ENCODE results near the gene DDIT3.

The DDIT3 gene

DNA sequence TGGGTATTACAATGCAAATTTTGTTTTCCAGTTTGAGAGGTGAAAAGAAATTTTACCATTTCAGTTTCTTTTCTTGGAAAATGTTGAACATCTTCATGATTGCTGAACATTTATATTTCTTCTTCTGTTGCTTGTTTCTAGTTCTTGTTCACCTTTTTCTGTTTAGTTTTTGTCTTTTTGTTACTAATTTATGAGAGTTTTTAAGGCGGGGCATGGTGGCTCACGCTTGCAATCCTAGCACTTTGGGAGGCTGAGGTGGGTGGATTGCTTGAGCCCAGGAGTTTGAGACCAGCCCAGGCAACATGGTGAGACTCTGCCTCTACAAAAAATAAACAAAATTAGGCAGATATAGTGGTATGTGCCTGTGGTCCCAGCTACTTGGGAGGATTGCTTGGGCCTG lies 40.2 kb upstream of the DDIT3 start:
- Histone ChIP-seq H3K4me1 (no peaks in the 10 kb centered on the region), H3K27ac (no peak overlapping the region), H3K27me3 (peaks cover 0 to 4% of the 10 kb centered on the region in 2 donors), H3K9me3 (no peaks in the 10 kb centered on the region), H3K4me3 (no peak overlapping the region), H3K36me3 (no peaks in the 10 kb centered on the region)
- TF ChIP-seq, protein P1, sequence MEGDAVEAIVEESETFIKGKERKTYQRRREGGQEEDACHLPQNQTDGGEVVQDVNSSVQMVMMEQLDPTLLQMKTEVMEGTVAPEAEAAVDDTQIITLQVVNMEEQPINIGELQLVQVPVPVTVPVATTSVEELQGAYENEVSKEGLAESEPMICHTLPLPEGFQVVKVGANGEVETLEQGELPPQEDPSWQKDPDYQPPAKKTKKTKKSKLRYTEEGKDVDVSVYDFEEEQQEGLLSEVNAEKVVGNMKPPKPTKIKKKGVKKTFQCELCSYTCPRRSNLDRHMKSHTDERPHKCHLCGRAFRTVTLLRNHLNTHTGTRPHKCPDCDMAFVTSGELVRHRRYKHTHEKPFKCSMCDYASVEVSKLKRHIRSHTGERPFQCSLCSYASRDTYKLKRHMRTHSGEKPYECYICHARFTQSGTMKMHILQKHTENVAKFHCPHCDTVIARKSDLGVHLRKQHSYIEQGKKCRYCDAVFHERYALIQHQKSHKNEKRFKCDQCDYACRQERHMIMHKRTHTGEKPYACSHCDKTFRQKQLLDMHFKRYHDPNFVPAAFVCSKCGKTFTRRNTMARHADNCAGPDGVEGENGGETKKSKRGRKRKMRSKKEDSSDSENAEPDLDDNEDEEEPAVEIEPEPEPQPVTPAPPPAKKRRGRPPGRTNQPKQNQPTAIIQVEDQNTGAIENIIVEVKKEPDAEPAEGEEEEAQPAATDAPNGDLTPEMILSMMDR (IDR thresholded peaks at IDR 0.05): no peak
- intact Hi-C loops (cut with DNase I; ENCODE audit: low total_unique reads): no loop called here
- DNase-seq: peak in 1 of 2 donors; percentile 6

GRCh38 chr12:57558864-57559263 lies 38.5 kb upstream of the DDIT3 start:
- peak in 1 of 2 donors; percentile 5 for DNase-seq
- no peaks in the 10 kb centered on the region for H3K9me3 ChIP-seq
- TF ChIP-seq, protein P1 (IDR thresholded peaks at IDR 0.05): no peak
- H3K4me3 ChIP-seq: no peak overlapping the region
- peaks cover 0 to under 1% of the 10 kb centered on the region in 2 donors for H3K27me3 ChIP-seq
- H3K4me1 ChIP-seq: no peaks in the 10 kb centered on the region
- no peaks in the 10 kb centered on the region for H3K36me3 ChIP-seq
- H3K27ac ChIP-seq: no peak overlapping the region
- intact Hi-C loops (cut with DNase I; ENCODE audit: low total_unique reads): no loop called here

DNA sequence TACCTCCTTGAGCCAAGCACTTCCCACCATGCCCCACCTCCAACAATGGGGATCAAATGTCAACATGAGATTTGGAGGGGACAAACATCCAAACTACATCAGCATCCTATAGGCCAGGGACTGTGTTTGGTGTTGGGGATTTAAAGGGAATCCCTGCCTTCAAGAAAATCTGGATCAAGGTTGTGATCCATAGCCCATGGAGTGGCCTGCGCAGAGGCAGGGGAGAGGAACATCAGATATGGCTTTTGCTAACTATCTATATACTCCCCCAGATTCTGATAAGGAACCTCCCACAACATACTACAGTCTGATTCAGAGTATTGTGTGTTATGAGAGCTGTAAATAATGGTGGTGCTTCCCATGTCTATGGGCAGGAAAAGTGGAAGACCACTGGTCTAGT lies 34.6 kb upstream of the DDIT3 start:
- intact Hi-C loops (cut with DNase I; ENCODE audit: low total_unique reads): no loop called here
- Histone ChIP-seq H3K4me1 (peaks cover 0 to 5% (median 4%) of the 10 kb centered on the region in 4 donors), H3K27me3 (peaks cover 0 to 10% of the 10 kb centered on the region in 2 donors), H3K36me3 (no peaks in the 10 kb centered on the region), H3K27ac (no peak overlapping the region), H3K9me3 (no peaks in the 10 kb centered on the region), H3K4me3 (no peak overlapping the region)
- DNase-seq: peak in 1 of 2 donors; percentile 16
- TF ChIP-seq, protein P1 (IDR thresholded peaks at IDR 0.05): no peak

GRCh38 chr12:57554453-57554852 lies 34.1 kb upstream of the DDIT3 start:
- Histone ChIP-seq H3K4me3 (no peak overlapping the region), H3K27me3 (peaks cover 0 to 15% of the 10 kb centered on the region in 2 donors), H3K36me3 (no peaks in the 10 kb centered on the region), H3K27ac (no peak overlapping the region), H3K4me1 (peaks cover 0 to 9% (median 8%) of the 10 kb centered on the region in 4 donors), H3K9me3 (no peaks in the 10 kb centered on the region)
- TF ChIP-seq, protein P1 (IDR thresholded peaks at IDR 0.05): no peak
- intact Hi-C loops (cut with DNase I; ENCODE audit: low total_unique reads): no loop called here
- DNase-seq: no peak

GRCh38 chr12:57553343-57554202 lies 33.3 kb upstream of the DDIT3 start:
- Histone ChIP-seq H3K4me1 (peaks cover 0 to 12% (median 9%) of the 10 kb centered on the region in 4 donors), H3K27ac (no peak overlapping the region), H3K27me3 (peaks cover 0 to 24% of the 10 kb centered on the region in 2 donors), H3K36me3 (no peaks in the 10 kb centered on the region), H3K4me3 (no peak overlapping the region), H3K9me3 (no peaks in the 10 kb centered on the region)
- TF ChIP-seq, protein P1 (IDR thresholded peaks at IDR 0.05): no peak
- DNase-seq: no peak
- intact Hi-C loops (cut with DNase I; ENCODE audit: low total_unique reads): no loop called here

Measured in tibial artery (tissue), 4 donors.